Muscle layer of colon (tissue), 2 donors: ENCODE data around the gene HUWE1.

Experiments used
- H3K27ac ChIP-seq: one replicate; pipeline ENCODE4 v1.7.0; 2013; ENCODE audit warnings: low read depth, mild to moderate bottlenecking, low read length, moderate library complexity
- H3K27me3 ChIP-seq, 2 donors: one replicate each; pipeline ENCODE4 v1.7.0; 2013; ENCODE audit warnings: low read length in 2 of 2, mild to moderate bottlenecking in 2 of 2; ENCODE audit not compliant: insufficient read depth in 2 of 2, control insufficient read depth in 1 of 2
- H3K36me3 ChIP-seq: one replicate; pipeline ENCODE4 v1.7.0; 2013; ENCODE audit warnings: mild to moderate bottlenecking, low read length; ENCODE audit not compliant: insufficient read depth
- H3K4me1 ChIP-seq: one replicate; pipeline ENCODE4 v1.7.0; 2013; ENCODE audit warnings: mild to moderate bottlenecking, low read length; ENCODE audit not compliant: insufficient read depth
- H3K4me3 ChIP-seq, 2 donors: one replicate each; pipeline ENCODE4 v1.7.0; 2013; ENCODE audit warnings: low read length in 2 of 2, low read depth in 1 of 2, mild to moderate bottlenecking in 1 of 2, moderate library complexity in 1 of 2
- H3K9ac ChIP-seq: one replicate; pipeline ENCODE4 v1.7.0; 2013; ENCODE audit warnings: low read length
- H3K9me3 ChIP-seq: one replicate; pipeline ENCODE4 v1.7.0; 2013; ENCODE audit warnings: mild to moderate bottlenecking, low read length
- donor health status: abdominal sarcoma.
- donor health status: Adenocarcinoma of cecum.

HUWE1 gene

DNA sequence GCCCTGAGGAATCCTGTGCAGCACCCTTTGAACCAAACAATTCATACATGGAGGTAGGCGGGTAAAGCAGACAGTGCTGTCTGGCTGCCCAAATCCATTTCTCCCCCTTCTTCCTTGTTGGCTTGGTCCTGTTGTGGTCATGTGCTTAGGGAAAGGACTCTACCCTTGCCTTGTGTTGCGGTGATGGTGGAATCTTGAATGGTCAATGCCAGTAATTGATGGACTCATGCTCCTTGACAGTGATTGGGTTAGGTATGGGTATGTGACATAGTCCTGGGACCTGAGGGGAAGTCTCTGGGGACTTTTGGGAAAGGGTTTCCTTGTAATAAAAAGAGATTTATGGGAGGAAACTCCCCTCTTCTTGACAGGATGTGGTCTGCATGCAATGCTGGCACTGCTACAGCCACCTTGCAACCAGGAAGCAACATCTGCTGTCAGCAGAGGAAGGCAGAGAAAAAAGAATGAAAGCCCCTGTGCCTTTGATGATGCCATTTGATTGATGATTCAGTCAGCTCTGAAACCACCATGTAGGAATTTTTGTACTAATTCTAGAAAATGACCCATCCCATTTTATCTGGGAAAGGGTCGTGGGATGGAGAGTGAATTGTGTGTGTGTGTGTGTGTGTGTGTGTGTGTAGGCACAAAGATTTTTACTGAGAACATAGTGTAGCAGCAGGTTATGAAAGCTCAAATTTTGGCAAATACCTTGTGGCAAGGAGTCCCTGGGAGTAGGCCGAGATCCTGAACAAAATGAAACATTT lies 30.0 kb upstream of the HUWE1 start:
- Histone ChIP-seq H3K9ac (no peak overlapping the region), H3K36me3 (no peaks in the 10 kb centered on the region), H3K27me3 (no peaks in the 10 kb centered on the region), H3K27ac (no peak overlapping the region), H3K9me3 (no peaks in the 10 kb centered on the region), H3K4me1 (no peaks in the 10 kb centered on the region), H3K4me3 (no peak overlapping the region)

DNA sequence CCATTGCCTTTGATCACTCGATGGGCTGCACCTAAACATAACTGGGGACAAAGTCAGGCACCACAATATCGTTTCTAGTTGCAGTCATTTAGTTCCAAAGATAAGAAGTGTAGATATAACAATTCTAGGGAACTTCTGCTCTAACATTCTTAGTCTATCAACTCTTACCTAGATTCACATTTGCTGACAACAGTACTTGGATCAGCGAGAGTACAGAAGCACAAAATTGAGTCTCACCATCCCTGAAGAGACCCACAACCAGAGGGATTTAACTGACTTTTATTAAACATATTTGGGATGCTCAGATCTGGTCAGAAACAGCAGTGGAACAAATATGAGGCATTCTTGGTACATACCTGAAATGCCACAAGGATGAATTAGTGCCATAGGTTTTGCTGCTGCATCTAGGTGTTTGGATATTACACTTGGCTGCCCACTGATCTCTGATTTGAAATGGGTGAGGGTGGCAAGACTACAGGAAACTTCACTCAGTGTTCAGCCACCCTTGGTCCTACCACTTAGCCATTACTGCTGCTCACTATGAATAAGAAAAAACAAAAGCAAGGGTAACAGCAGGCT lies 28.9 kb upstream of the HUWE1 start:
- Histone ChIP-seq H3K27ac (no peak overlapping the region), H3K9me3 (no peaks in the 10 kb centered on the region), H3K27me3 (no peaks in the 10 kb centered on the region), H3K4me1 (no peaks in the 10 kb centered on the region), H3K4me3 (no peak overlapping the region), H3K36me3 (no peaks in the 10 kb centered on the region), H3K9ac (no peak overlapping the region)

DNA sequence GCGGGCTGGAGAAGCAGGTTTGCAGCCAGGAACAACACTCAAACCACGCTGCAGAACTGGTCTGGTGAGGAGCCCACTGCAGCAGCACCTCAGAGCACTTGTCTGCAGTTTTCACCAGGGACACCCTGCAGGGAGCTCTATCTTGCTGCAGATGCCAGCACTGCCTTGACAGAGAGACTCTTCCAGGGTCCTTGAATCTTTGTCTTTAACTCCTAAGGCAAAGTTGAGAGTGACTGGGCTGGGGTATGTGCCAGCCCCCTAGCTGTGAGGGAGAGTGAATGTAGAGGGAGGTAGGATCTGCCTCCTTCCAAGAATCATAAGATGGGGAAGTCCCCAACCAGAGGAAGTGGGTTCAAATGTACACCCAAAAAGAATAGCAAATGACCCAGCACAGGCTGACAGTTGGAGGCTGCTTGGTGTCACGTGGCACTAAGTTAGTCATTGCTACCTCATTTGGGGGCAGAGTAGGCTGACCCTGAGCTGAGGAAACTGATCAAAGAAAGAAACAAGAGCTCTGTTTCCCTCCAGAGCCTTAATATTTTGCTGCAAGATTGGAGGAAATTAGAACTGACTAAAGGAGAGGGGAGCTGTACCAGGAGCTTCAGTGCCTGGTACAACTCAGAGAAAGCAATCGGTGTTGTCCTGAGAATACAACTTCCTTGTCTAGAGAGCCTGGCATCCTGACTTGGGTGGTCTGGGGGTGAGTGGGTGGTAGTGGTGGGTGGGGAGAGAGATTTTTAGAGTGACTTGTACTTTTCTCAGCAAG lies 28.2 kb upstream of the HUWE1 start:
- H3K9me3 ChIP-seq: no peaks in the 10 kb centered on the region
- H3K36me3 ChIP-seq: no peaks in the 10 kb centered on the region
- H3K4me1 ChIP-seq: no peaks in the 10 kb centered on the region
- no peak overlapping the region for H3K27ac ChIP-seq
- no peaks in the 10 kb centered on the region for H3K27me3 ChIP-seq
- H3K9ac ChIP-seq: no peak overlapping the region
- H3K4me3 ChIP-seq: no peak overlapping the region

DNA sequence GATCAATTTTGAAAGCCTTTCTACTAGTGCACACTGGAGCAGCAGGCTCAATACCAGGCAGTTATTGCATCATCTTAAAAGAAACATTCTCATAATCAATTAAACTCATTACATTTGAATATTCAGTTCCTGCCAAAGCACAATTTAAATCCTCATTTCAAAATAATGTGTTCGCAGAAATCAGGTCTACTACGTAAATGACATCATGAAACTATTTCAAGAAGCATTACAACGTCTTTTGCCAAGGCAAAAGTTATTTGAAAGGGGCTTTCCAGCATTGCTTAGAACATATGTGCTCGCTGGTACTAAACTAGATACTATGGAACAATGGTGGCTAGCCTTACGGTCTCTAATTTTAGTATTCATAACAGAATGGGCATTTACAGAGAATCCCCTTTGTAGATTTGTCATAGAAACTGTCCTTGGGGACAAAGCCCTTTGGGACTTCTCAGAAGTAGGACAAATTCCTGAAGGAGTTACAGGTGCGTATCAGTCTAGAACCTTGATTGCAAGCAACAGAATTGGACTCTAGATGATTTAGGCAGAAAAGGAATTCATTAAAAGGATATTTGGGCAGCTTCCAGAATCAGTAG lies 27.6 kb upstream of the HUWE1 start:
- Histone ChIP-seq H3K27me3 (no peaks in the 10 kb centered on the region), H3K9me3 (no peaks in the 10 kb centered on the region), H3K4me1 (no peaks in the 10 kb centered on the region), H3K4me3 (no peak overlapping the region), H3K9ac (no peak overlapping the region), H3K27ac (no peak overlapping the region), H3K36me3 (no peaks in the 10 kb centered on the region)

DNA sequence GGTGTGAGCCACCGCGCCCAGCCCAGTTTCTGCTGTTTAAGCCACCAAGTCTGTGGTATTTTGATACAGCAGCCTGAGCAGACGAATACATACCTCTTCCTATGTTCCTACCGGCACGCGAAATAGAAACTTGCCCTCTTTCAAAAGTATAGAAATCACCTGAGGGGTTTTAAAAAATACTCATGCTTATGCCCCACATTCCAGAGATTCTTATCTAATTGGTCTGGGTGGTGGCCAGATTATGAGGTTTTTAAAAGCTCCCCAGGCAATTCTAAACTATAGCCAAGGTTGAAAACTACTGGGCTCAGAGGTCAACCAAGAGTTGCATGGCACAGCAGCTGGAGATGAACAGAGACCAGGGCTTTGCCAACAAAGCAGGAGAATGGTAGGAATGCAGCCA lies 24.9 kb upstream of the HUWE1 start:
- no peak overlapping the region for H3K9ac ChIP-seq
- no peaks in the 10 kb centered on the region for H3K27me3 ChIP-seq
- H3K4me3 ChIP-seq: no peak overlapping the region
- H3K9me3 ChIP-seq: no peaks in the 10 kb centered on the region
- no peaks in the 10 kb centered on the region for H3K4me1 ChIP-seq
- no peak overlapping the region for H3K27ac ChIP-seq
- no peaks in the 10 kb centered on the region for H3K36me3 ChIP-seq

DNA sequence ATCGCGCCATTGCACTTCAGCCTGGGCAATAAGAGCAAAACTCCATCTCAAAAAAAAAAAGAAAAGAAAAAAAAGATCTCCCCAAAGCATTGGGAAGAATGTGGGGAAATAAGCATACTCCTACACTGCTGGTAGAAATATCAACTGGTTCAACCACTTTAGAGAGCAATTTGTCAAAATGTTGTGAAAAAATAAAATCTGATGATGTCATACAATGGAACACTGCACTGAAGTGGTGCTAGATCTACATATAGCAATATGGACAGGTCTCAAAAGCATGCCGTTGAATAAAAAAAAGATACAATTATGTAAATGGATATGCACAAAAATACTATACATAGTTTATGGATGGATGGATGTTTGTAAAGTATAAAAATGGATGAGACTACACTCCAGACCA lies 18.3 kb upstream of the HUWE1 start:
- no peak overlapping the region for H3K4me3 ChIP-seq
- H3K27ac ChIP-seq: no peak overlapping the region
- H3K9ac ChIP-seq: no peak overlapping the region
- H3K27me3 ChIP-seq: no peaks in the 10 kb centered on the region
- no peaks in the 10 kb centered on the region for H3K4me1 ChIP-seq
- H3K36me3 ChIP-seq: no peaks in the 10 kb centered on the region
- H3K9me3 ChIP-seq: no peaks in the 10 kb centered on the region

DNA sequence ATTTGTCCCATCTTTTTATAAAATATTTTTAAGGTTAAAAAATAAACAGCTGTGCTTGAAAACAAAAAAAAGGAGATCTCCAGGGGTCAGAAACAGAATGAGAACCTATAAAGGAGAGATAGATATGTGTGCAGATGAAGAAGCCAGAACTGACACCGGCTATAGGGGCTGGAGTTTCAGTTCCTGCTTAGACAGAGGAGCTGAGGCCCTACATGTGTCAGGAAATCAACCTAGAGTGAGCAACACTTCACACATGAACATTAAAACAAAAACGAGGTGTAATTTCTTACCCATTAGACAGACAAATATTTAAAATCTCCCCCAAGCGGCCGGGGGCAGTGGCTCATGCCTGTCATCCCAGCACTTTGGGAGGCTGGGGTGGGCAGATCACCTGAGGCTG lies 17.8 kb upstream of the HUWE1 start:
- Histone ChIP-seq H3K27me3 (no peaks in the 10 kb centered on the region), H3K36me3 (no peaks in the 10 kb centered on the region), H3K4me1 (no peaks in the 10 kb centered on the region), H3K9me3 (no peaks in the 10 kb centered on the region), H3K4me3 (no peak overlapping the region), H3K9ac (no peak overlapping the region), H3K27ac (no peak overlapping the region)

DNA sequence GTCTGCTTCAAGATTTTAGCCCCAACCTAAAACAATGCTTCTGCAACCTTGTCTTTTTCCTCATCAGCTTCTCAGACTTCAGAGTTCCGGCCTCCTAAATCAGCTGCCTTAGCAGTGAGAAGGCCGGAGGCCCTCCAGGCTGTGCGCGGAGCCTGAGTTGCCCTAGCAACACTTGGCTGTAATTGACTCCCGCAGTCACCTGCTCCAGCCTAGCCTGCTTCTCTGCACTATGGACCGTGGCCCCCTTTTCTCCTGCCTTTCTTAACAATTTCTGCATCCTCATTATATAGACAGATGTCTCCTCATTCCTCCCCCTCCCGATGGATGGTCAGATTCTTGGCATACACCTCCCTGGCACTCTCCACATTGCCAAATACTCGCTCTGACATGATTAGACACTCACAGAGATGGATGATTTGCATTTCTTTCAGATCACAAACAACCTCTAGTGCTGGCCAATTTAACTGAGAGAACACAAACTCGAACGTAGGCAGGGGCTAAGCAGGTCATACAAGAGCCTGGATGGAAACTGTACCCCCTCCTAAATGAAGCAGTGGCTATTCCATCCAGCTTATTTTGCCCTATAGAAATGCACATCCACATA lies 9.5 kb upstream of the HUWE1 start:
- no peaks in the 10 kb centered on the region for H3K27me3 ChIP-seq
- H3K4me3 ChIP-seq: no peak overlapping the region
- H3K27ac ChIP-seq: no peak overlapping the region
- H3K9me3 ChIP-seq: no peaks in the 10 kb centered on the region
- no peaks in the 10 kb centered on the region for H3K4me1 ChIP-seq
- H3K9ac ChIP-seq: no peak overlapping the region
- no peaks in the 10 kb centered on the region for H3K36me3 ChIP-seq

DNA sequence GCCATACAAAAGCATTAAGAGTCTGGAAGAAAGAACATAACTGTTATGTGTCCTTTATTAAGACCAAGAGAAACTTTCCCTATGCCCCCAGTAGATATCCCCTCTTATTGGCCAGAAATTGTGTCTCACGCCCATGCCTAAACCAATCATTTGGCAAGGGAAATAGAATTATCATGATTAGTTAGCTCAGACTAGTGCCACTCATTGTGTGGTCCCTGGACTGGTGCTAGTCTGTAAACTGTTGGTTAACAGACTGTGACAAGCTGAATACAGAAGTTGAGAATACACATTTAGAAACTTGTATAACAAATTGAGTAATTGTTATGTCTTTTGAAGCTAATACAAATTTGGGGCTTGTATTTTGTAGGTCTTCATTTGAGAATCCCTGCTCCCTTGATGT lies 8.1 kb upstream of the HUWE1 start:
- no peaks in the 10 kb centered on the region for H3K36me3 ChIP-seq
- no peaks in the 10 kb centered on the region for H3K27me3 ChIP-seq

DNA sequence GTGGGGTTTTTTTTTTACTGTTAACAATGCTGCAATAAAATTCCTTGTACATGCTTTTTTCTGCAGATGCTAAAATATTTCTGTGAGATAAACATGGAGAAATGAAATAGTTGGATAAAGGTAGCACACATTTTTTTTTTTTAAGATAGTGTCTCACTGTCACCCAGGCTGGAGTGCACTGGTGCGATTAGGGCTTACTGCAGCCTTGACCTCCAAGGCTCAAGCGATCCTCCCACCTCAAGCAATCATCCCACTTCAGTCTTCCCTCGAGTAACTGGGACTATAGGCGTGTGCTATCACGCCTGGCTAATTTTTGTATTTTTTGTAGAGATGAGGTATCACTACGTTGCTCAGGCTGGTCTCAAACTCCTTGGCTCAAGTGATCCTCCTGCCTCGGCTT lies 1.8 kb upstream of the HUWE1 start:
- H3K36me3 ChIP-seq: no peaks in the 10 kb centered on the region
- no peaks in the 10 kb centered on the region for H3K27me3 ChIP-seq
- H3K9ac ChIP-seq: no peak overlapping the region
- no peaks in the 10 kb centered on the region for H3K4me1 ChIP-seq
- H3K27ac ChIP-seq: no peak overlapping the region
- no peak overlapping the region for H3K4me3 ChIP-seq
- no peaks in the 10 kb centered on the region for H3K9me3 ChIP-seq

More for the DNA sequence above, 8.1 kb upstream of the HUWE1 start:
- Histone ChIP-seq H3K27ac (no peak overlapping the region), H3K4me1 (no peaks in the 10 kb centered on the region), H3K4me3 (no peak overlapping the region), H3K9me3 (no peaks in the 10 kb centered on the region), H3K9ac (no peak overlapping the region)

DNA sequence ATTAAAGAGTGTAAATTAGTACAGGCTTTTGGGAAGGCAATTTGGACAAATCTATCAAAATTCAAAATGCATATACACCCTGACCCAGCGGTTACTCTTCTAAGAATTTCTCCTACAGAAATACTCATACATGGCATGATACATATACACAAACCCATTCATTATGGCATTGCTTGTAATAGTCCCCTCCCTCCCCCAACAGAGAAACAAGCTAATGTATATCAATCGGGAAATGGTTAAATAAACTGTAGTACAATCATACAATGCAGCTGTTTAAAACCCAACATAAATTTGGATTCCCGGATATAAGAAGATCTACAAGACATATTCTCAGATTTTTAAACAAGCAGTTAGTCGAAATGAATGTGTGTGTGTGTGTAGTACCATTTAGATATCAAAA lies 808 bp downstream of the HUWE1 start:
- Histone ChIP-seq H3K9me3 (no peaks in the 10 kb centered on the region), H3K27me3 (no peaks in the 10 kb centered on the region), H3K36me3 (no peaks in the 10 kb centered on the region), H3K4me1 (no peaks in the 10 kb centered on the region), H3K9ac (peak overlapping the region; percentile 63), H3K27ac (peak overlapping the region; percentile 62), H3K4me3 (peak overlapping the region; percentile 26 to 38)
